ENCODE results near the gene PSMA2. TPM values are rescaled to one million over a fixed set of nuclear protein-coding genes. Genes with fewer than 3 reads are reported as not detected.
A peak's percentile ranks its signal among the peaks of the same experiment; 100 is the strongest.

Gene PSMA2
- polyA plus RNA-seq, 3 donors = 248 to 284 (median 277) TPM

DNA sequence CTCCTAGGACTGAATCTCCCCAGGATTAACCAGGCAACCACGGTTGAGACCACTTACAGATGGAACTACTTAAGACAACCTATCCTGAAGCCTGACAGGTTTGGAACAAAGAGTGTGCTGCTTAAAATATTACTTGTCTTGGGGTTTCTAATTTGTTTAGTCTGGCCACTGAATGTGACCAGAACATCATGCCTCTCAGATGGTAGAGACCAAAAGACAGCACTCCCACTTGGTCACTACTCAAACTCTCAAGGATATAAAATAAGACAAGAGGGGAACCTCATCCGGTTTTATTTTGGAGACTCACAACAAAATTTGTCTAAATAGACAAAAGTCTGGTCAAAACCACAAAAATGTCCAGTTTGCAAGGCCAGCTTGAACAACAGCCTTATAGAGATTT, 15.5 kb upstream of the PSMA2 start:
- DNase-seq = no peak

DNA sequence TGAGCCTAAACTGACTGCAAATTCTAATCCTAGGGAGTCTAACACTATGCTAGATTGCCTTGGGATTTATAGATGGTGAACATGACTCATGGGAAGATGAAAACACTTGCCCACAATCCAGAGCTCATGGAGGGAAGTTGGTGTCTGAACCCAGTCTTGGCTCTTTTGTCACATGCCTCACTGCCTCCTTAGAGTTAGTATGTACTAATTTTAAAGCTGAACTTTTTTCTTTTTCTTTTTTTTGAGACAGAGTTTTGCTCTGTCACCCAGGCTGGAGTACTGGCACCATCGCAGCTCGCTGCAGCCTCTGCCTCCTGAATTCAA, 14.6 kb upstream of the PSMA2 start:
- no peak for DNase-seq

DNA sequence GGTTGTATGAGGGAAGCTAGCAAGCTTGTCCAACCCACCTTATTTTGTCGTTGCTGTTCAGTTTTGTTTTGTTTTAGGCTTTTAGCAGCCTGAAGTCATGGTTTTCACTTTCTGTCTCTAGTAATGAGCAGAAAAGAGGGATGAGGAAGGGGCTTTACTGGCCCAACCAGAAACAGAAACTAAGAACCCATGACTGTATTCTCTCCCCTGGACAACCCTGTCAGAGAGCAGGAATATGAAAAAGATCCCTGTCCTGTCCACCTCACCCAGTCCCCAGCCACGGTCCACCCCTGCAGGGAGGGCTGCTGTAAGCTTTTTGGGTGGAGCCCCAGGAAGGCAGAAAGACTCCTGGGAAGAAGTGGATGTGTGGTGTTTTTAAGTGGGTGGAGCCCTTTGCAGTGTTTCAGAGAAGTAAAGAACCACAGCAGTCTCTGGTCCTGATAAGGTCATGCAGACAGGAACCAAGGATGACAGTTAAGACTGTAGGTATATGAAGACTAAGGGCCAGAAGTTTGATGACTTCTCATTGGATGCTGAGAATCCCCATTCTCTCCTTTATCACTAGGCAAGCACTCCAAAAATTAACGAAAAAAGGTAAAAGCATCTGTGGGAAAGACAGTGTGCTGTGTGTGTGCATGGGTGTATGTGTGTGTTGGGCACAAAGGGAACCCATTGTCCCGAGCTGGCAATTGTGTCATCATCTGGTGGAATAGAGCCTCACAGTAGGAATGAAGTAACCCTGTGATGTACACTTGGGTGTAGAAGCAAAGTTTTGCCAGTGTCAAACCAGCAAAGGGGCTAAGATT, 14.1 kb upstream of the PSMA2 start:
- DNase-seq = no peak

DNA sequence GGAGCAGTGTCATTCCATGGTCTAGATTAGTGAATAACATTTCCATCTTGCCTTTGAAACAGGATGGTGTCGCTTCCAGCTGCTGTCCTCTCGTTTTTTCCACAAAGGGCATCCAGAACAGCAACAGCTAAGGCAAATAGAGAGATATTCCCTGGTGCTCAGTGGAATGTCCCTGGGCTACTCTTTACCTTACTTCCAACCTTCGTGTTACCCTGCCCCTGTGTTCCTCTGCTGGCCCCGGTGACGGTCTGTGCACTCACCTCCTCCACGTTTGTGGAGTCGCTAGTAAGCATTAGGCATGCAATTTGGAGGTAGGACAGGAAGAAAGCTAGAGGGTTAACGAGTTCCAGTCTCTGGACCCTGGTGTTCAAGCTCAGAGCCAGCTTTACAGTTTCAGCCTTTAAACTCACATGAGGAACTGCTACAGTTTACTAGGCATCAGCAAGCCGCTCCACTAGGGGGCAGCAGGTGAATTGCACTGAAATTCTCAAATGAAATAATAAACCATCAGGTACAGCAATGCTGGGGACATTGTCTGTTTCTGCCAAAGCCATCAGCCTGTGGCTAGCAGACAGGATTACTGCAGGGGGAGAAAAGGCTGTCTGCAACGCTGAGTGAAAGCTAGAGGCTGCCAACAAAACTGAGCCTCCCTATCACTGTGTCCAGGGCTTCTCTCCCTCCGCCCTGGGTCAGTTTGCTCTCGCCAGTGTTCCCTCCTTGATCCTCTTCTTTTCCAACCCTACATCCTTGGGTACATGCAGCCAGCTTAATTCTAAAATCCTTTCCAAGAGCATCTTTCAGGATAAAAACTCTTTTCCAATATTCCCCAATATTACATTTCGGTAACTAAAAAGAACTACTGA, 9.2 kb upstream of the PSMA2 start:
- peak; percentile 77 for DNase-seq

DNA sequence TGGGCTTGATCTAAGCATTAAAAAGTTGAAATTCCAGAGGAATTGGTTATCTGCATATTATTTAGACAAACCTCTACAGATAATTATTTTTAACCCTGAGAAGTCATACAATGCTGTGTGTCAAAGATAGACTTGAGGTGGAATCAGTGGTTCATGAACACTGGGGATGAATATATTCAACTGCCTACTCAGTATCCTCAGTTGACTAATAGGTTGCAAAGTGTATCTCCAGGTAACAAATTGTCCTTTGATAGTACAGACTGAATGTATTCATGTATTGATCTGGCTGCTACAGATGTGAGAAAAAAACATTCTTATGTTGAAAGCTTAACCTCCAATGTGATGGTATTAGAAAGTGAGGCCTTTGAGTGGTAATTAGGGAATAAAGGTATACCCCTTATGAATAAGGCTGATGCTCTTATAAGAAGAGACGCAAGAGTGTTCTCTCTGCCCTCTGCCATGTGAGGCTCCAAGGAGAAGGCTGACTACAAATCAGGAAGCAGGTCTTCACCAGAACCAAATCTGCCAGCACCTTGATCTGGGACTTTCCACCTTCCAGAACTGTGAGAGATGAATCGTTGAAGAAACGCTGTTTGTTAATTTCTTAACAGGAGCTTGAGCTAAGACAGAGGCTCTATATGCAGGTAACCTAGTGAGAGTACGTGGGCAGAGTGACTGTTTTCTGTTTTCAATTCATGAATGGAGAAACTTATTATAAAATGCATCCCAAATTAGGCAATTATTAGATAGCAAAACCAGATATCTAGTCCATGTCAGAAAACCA, 7.7 kb upstream of the PSMA2 start:
- no peak for DNase-seq

DNA sequence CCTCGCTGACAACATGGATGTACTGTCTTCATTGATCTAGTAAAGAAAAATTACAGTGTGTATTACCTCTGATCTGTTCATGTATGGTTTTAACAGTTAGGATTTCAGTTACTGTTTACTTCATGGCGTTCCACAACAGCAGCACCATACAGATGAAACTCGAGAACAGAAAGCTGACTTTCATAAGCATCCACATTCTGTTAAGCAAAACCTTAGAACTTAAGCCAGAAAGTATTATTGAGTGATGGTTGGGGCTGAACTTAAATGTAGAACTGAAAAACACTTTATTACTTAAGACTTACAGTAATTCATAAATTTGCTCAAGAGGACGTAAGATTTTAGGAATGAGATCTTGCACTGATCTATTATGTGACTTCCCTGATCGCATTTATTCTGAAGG, 3.9 kb upstream of the PSMA2 start:
- DNase-seq = no peak

DNA sequence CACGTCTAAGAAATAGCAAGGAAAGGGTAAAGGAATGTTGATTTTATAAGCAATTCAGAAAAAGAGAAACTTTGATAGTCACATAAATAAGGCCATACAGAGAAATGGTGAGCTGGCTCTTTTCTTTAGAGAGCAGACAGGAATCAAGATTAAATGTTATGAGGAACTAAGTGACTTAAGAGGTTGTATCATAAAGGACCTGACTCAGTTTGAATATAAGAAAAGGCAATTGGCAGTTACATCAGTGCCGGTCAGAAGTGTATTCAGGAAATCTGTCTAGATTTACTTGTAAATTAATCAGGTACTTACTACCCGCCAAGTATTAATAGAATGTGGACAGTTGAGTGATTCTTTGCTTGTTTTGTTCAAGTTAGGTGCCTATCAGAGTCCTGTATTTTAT, 2.3 kb upstream of the PSMA2 start:
- DNase-seq = no peak

DNA sequence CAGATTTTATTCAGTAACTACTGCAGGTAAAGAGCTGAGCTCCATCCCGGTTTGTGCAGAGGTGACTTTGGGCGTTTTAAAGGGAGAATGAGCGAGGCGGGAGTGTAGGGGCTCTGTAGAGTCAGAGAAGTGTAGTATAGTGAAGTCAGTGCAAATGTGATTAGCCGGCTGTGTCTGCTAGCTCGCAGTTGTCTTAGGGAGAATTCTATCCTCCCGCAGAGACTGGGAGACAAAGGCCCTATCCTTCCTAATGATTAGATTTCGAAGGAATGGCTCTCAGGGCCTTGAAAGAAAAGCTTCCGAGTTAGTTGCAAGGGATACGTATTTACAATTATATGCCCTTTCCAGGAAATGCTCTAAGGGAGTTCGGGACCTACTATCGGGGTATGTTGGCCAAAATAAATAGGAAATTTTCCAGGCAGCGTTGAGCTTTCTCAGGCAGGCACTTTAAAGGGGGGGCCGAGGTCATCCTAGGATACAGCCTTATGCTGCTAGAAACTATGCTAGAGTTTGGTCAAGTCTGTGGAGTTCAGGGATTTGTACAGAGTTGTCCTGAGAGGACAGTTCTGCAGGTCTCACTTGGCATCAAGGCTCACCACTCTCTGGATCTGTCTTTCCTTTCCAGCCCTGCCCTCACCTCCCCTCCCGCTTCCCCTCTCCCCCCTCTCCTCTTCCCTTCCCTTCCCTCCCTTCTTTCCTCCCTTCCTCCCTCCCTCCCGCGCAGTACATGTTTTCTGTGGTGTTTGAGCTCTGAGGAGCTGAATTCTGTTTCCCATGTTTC, 1.0 kb upstream of the PSMA2 start:
- DNase-seq = peak; percentile 58

DNA sequence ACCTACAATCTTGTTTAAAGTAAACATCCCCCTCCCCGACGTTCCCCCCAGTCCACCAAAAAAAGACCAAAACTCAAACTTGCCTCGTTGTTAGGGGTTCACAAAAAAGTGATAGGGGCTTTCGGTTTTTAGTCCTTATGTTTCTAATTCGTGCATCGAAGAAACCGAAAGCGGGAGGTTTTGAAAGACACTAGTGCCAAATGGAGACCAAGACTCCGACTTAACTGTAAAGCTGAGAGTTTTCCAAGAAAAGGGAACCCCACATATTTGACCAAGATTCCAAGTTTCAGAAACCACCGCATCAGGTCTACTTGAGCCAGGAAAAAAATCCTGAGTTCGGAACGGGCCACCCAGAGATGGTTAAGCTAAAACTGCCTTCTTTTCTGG, 534 bp downstream of the PSMA2 start:
- no peak for DNase-seq

DNA sequence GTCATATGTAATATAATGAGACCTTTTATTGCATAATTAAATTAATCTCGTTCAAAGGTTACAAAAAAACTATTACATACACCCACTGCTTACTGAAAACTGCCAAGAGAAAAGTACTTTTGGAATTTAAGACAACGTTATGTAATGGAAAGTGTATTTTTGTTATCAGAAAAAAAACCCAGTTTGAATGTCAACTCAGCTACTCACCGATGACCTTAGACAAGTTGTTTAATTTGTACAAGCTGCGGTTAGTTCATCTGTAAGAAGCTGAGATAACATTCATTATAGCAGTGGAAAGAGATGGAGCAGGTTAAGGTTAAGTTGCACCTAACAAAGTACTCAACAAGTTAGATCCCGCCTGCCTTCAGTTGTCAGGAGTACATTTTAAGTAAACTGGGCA, 1.1 kb downstream of the PSMA2 start:
- DNase-seq = no peak

DNA sequence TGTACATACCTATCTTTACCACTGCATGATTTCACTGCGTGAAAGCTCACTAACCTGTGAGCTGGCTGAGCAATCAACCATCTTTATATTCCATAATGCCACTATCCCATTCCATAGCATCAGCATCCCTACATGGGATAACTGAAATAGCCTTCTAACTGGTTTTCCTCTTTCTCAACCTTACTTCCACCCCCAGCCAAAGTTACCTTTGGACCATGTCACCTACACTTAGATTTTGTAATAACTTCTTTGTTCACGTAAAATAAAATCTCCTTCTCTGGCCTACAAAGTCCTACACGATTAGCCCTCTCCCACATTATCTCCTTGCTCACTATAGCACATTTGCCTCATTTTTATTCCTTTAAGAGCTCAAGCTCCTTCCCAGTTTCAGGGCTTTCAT, 2.5 kb downstream of the PSMA2 start:
- DNase-seq = no peak

DNA sequence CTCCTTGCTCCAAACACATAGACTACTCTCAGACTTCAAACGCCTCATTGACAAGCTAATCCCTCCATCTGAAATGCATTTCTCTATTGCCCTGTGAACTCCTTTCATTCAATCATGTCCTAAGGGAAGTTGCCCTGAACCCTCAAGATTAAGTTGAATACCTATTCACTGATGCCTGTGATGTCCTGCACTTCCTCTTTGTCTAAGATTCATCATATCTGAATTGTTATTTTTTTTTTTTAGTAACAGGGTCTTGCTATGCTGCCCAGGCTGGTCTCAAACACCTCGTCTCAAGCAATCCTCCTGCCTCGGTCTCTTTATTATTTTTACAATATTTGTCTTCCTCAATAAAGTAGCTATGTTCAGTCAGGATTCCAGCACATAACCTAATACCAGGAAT, 3.2 kb downstream of the PSMA2 start:
- DNase-seq = no peak

DNA sequence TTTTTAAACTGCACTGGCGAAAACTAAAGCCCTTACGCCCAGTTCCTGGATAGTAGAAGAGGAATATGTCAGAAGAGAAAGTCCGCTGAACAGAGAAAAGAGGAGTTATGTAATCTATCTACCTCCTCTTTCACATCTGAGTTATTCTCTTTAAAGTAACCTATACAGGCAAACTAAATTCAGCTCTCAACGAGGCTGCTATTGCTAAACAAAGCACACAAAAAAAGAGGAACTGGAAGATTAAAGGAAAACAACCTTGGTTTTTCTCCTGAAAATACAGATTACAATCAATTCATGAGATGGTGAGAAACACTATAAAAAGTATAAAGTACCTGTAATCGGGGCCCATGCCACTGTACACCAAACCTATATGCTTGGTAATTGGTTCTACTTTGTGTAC, 5.8 kb downstream of the PSMA2 start:
- no peak for DNase-seq

DNA sequence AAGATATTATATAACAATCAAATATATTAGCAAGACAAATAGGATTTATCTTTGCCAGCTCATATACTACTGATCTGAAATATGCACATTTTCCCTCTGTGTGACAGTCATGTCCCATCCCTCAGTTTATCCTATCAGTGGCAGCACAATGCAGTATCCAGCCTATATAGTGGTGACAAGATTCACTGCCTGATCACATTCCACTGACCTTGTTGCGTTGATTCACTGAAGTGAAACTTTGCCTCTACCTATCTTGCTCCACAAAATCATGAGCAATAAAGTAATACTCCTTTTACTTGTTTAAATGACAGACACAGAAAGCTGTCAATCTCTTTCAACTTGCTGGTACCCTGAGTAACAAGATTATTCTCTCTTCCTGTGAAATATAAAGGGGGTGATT, 6.3 kb downstream of the PSMA2 start:
- no peak for DNase-seq

DNA sequence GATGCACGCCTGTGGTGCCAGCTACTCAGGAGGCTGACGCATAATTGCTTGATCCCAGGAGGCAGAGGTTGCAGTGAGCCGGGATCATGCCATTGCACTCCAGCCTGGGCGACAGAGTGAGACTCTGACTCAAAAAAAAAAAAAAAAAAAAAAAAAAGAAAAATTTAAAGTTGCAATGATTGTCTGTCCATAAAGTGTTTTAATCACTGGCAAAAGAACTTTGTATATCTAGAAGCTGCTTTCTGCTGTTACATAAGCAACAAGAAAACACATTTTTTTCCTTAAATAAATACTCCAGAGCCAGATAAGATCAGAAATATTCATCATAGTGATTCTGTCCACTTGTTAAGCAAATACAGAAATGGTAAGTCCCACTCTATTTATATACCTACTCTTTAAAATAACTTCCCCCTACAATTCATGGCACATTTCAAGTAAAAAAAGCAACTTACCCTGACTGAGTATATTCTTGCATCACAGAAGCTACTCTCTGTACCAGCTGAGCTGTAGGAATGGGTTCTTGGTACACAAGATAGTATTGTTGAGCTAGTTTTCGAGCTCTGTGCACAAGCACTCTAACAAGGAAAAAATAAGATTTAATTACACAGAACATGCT, 7.6 kb downstream of the PSMA2 start:
- no peak for DNase-seq

DNA sequence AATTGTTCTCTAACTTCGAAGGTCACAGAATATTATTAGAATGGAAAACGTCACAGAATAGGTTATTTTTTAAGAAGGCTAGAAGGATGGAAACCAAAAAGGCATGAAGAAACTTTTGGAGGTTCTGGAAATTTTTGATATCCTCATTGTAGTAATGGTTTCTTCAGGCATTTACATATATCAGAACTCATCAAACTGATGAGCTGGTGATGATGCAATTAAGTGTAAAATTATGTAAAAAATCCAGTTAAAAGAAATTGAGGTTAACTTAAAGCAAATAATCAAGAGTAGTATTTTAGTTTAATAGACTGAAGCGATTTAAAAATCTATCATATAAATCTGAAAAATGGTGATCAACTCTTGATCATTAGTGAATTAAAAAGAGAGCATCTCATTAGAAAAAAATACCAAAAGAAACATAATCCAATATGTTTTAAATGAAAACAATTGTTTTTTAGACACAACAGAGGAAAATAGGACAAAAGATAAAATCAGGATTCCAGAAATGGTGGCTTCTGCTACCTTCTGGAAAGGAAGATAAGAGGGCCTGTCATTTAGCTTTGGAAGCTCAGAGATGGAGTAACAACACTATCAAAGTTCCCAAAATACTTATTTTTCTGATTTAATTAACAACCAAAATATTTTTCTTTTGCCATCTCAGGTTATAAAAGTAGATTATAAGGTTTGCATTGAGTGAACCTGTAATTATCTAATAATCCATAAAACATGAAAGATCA, 9.8 kb downstream of the PSMA2 start:
- no peak for DNase-seq

DNA sequence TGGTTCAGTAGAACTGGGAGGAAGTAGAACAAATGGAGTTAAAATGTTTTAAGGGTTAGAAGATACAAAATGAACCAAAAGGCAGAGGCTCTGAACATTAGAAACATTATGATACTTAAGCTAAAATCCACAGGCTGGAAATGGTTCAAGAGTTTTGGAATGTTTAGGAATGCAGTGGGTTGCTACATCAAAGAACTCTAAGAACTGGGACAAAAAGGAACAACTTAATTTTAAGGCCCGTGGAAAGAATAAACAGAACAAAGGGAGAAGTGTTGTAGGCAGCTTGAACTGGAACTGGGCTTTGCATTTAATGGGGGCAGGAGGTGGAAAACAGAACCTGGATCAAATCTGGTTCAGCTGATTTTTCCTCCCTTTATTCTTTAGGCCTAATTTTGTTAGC, 16.6 kb downstream of the PSMA2 start:
- DNase-seq = no peak

DNA sequence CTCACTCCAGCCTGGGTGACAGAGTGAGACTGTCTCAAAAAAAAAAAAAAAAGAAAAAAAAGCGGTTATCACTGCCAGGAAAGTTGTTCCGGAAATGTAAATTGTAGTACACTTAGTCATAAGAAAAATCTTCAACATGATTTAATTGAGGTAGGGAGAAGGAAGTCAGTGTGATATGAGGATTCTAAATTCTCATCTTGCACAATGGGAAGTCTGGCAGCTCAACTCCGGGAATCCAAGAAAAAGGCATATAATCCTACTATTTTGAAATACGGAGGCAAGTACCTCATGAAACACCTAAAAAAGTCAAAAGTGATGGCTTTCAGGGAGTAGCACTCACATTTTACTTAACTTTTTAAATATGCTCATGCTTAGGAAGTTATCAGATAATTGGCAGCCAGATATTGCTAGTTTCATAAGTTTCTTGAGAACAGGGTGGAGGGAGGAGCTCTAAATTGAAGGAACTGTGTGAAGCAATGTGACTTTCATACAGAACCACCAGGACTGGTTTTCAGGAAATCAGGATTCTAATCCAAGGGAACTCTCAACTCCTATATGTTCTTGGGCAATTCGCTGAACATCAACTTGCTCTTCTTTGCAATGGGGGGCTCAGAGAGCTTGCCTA, 17.4 kb downstream of the PSMA2 start:
- no peak for DNase-seq

DNA sequence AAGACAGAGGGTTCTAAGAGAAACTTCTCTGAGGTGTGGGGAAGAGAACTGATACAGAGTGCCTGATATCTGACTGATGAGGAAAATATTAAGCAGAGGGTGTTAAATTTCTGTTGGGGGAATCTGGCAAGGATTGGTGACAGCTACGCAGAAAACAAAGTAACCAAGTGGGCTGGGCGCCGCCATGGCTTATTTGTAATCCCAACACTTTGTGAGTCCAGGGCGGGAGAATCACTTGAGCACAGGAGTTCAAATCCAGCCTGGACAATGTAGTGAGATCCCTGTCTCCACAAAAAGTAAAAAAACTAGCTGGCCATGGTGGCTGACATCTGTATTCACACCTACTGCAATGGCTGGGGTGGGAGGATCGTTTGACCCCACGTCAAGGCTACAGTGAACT, 18.0 kb downstream of the PSMA2 start:
- DNase-seq = no peak

DNA sequence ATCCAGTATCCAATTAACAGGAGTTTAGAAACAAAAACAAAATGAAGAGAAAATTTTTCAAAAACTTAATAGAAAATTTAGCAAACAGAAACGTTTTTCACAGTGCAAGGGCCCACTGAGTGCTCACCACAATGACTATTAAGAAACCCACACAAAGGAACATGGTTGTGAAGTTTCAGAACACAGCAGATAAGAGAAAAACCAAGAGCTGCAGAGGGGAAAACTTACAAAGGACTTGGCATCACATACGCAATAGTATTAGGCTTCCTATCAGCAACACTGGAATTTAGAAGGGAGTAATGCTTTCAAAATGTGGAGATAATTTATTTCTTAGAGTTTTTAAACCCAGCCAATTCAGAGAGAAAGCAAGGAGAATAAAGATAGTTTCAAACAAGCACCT, 18.4 kb downstream of the PSMA2 start:
- no peak for DNase-seq
